SK-N-SH (cell line): ENCODE measurements around the gene SLC25A47. TPM values are rescaled to one million over a fixed set of nuclear protein-coding genes. Genes with fewer than 3 reads are reported as not detected.

Experiments used
- CTCF ChIA-PET: fragments of 300-600, 350-600 bp; formaldehyde crosslinking; extraction: SDS; loops from one replicate; lab custom pipeline; 2021; lab: Yijun Ruan, JAX
- POLR2A ChIA-PET: fragments of 350-600 bp; sonication (Branson Sonifier 250); formaldehyde crosslinking; extraction: SDS; loops from one replicate; lab custom pipeline; 2020; ENCODE audit warnings: antibody characterized with exemption, inconsistent platforms; lab: Yijun Ruan, JAX
- DNase-seq: peaks from one replicate; pipeline ENCODE4 v3.0.0; 2012
- H2AFZ ChIP-seq: fragments of 200-600 bp; sonication (generic); 2 replicates; pipeline ENCODE4 v1.8.1; 2016; ENCODE audit warnings: antibody characterized with exemption, mild to moderate bottlenecking, low read depth
- H3F3A ChIP-seq: fragments of 200-600 bp; sonication (generic); replicated peaks from 2 replicates; pipeline ENCODE3; 2016; ENCODE audit warnings: antibody characterized with exemption, mild to moderate bottlenecking; ENCODE audit not compliant: insufficient read depth
- H3K27ac ChIP-seq, 2 experiments: fragments of 200-500 bp in 1 of 2; fragments of 200-600 bp in 1 of 2; sonication (Bioruptor generic) in 1 of 2; sonication (generic), shearing (Covaris generic) in 1 of 2; 2 replicates each; pipeline versions ENCODE4 v1.5.1 to v1.6.1; 2014 to 2016; ENCODE audit warnings: low read depth in 2 of 2, inconsistent platforms in 1 of 2, low read length in 1 of 2, mild to moderate bottlenecking in 1 of 2, mixed read lengths in 1 of 2
- H3K27me3 ChIP-seq: fragments of 200-600 bp; sonication (generic), shearing (Covaris generic); 2 replicates; pipeline ENCODE4 v1.6.1; 2016; ENCODE audit warnings: mixed run types; ENCODE audit not compliant: insufficient read depth
- H3K36me3 ChIP-seq, 2 experiments: fragments of 200-500 bp in 1 of 2; fragments of 200-600 bp in 1 of 2; sonication (Bioruptor generic) in 1 of 2; sonication (generic) in 1 of 2; replicated peaks in 1 of 2; 2 replicates each; pipeline versions ENCODE3 to v1.5.1; 2014 to 2016; ENCODE audit warnings: low read length in 1 of 2, mild to moderate bottlenecking in 1 of 2; ENCODE audit not compliant: insufficient read depth in 2 of 2, control insufficient read depth in 1 of 2
- H3K4me1 ChIP-seq, 2 experiments: fragments of 200-500 bp in 1 of 2; fragments of 200-600 bp in 1 of 2; sonication (Bioruptor generic) in 1 of 2; sonication (generic), shearing (Covaris generic) in 1 of 2; 2 replicates each; pipeline versions ENCODE4 v1.5.1 to v1.6.1; 2014 to 2016; ENCODE audit warnings: low read depth in 1 of 2, low read length in 1 of 2, mixed run types in 1 of 2; ENCODE audit not compliant: insufficient read depth in 2 of 2, control insufficient read depth in 1 of 2
- H3K4me2 ChIP-seq: fragments of 200-600 bp; sonication (generic), shearing (Covaris generic); 2 replicates; pipeline ENCODE4 v1.6.1; 2017; ENCODE audit warnings: mixed run types
- H3K4me3 ChIP-seq, 2 experiments: fragments of 200-500 bp in 1 of 2; fragments of 200-600 bp in 1 of 2; sonication (Bioruptor generic) in 1 of 2; sonication (generic), shearing (Covaris generic) in 1 of 2; 2 replicates each; pipeline versions ENCODE4 v1.5.1 to v1.8.1; 2014 to 2016; ENCODE audit warnings: low read depth in 2 of 2, inconsistent platforms in 1 of 2, low read length in 1 of 2, mild to moderate bottlenecking in 1 of 2, mixed read lengths in 1 of 2, moderate library complexity in 1 of 2
- H3K79me2 ChIP-seq: fragments of 200-600 bp; sonication (generic); 2 replicates; pipeline ENCODE4 v1.8.1; 2017; ENCODE audit warnings: mild to moderate bottlenecking; ENCODE audit not compliant: insufficient read depth
- H3K9ac ChIP-seq: fragments of 200-600 bp; sonication (generic); 2 replicates; pipeline ENCODE4 v1.6.1; 2017; ENCODE audit warnings: mixed run types
- H3K9me2 ChIP-seq: fragments of 200-600 bp; sonication (generic); 2 replicates; pipeline ENCODE4 v1.6.1; 2017; ENCODE audit warnings: mixed run types
- H3K9me3 ChIP-seq: fragments of 200-600 bp; sonication (generic); 2 replicates; pipeline ENCODE4 v1.6.1; 2017; ENCODE audit warnings: mixed run types, mild to moderate bottlenecking, moderate library complexity
- H4K20me1 ChIP-seq: fragments of 200-600 bp; sonication (generic); 2 replicates; pipeline ENCODE4 v1.6.1; 2017; ENCODE audit warnings: mild to moderate bottlenecking, mixed run types; ENCODE audit not compliant: insufficient read depth
- CHD2 ChIP-seq: fragments of 150-350 bp; IDR thresholded peaks from 2 replicates; pipeline ENCODE4 v1.6.1; 2018; ENCODE audit warnings: low read length; ENCODE audit not compliant: partially characterized antibody
- CTCF ChIP-seq: fragments of 200-600 bp; sonication (generic); IDR thresholded peaks from 2 replicates; pipeline ENCODE4 v1.6.1; 2017; ENCODE audit warnings: antibody characterized with exemption, mild to moderate bottlenecking, moderate library complexity
- FOSL2 ChIP-seq: IDR thresholded peaks from 2 replicates; pipeline ENCODE4 v1.4.0; 2012; ENCODE audit warnings: low read depth, mild to moderate bottlenecking, moderate library complexity, borderline replicate concordance
- GATA2 ChIP-seq: sonication (generic); formaldehyde crosslinking; IDR thresholded peaks from 2 replicates; pipeline ENCODE4 v1.5.0; 2020; ENCODE audit warnings: mild to moderate bottlenecking, missing genetic modification reagents
- IRF3 ChIP-seq: fragments of 150-350 bp; IDR thresholded peaks from 2 replicates; pipeline ENCODE4 v1.6.1; 2016; ENCODE audit warnings: mild to moderate bottlenecking, low read depth, low read length
- JUND ChIP-seq: IDR thresholded peaks from 2 replicates; pipeline ENCODE4 v1.4.0; 2012
- MXI1 ChIP-seq: IDR thresholded peaks from 2 replicates; pipeline ENCODE4 v1.6.1; 2012; ENCODE audit warnings: mild to moderate bottlenecking, low read depth, low read length, improper control_type of control experiment
- NRF1 ChIP-seq: IDR thresholded peaks from 2 replicates; pipeline ENCODE4 v1.6.1; 2012; ENCODE audit warnings: low read depth, mild to moderate bottlenecking, low read length
- PBX3 ChIP-seq: IDR thresholded peaks from 2 replicates; pipeline ENCODE4; 2012
- RFX5 ChIP-seq: IDR thresholded peaks from 2 replicates; pipeline ENCODE4 v1.6.1; 2012; ENCODE audit warnings: mild to moderate bottlenecking, improper control_type of control experiment, low read length
- SMC3 ChIP-seq: IDR thresholded peaks from 2 replicates; pipeline ENCODE4 v1.6.1; 2012; ENCODE audit warnings: low read depth, low read length, improper control_type of control experiment
- TCF12 ChIP-seq: IDR thresholded peaks from 2 replicates; pipeline ENCODE4 v1.4.0; 2012
- YY1 ChIP-seq: IDR thresholded peaks from 2 replicates; pipeline ENCODE4 v1.4.0; 2012; ENCODE audit warnings: low read depth, mild to moderate bottlenecking
- ZBTB33 ChIP-seq: IDR thresholded peaks from 2 replicates; pipeline ENCODE4 v1.4.0; 2012; ENCODE audit warnings: low read depth, borderline replicate concordance
- WGBS: methylation state at CpG from one replicate; pipeline ENCODE4 v1.1.6; 2017; ENCODE audit warnings: low lambda C conversion rate; 5-methylcytosine and 5-hydroxymethylcytosine counted together
- polyA plus RNA-seq, 3 experiments: library from polyadenylated mRNA; depleted of rRNA; stranded (reverse); fragments of >200 nt; gene quantifications; 2 replicates each; pipeline ENCODE4 v1.2.3, GENCODE V29; 2012

The SLC25A47 gene
- polyA plus RNA-seq, 1 of the 3 experiments (the other 2 are of a cell fraction) = not detected

- peaks cover 4% of the 10 kb centered on the region for H3F3A ChIP-seq
- H3K27ac ChIP-seq = no peak overlapping the region
- H3K27me3 ChIP-seq = no peaks in the 10 kb centered on the region
- no peaks in the 10 kb centered on the region for H3K9me3 ChIP-seq
- peaks cover 0 to 12% of the 10 kb centered on the region in 2 experiments; a peak in 1 of 4 replicates for H3K4me1 ChIP-seq
- CTCF ChIA-PET = interaction anchor here (1.0 to 1.4 kb wide), 2 partner anchors 8 to 68 kb away, joined by 3 to 4 read pairs; no protein-coding TSS in a partner anchor
- H3K9ac ChIP-seq = no peak overlapping the region
- H3K79me2 ChIP-seq = peaks cover 28% of the 10 kb centered on the region
- H4K20me1 ChIP-seq = no peaks in the 10 kb centered on the region
- H3K9me2 ChIP-seq = no peaks in the 10 kb centered on the region
- 92% methylated on average over 4 of the region's 6 CpGs for WGBS
- POLR2A ChIA-PET = no interaction called here
- no peak overlapping the region for H2AFZ ChIP-seq
- TF ChIP-seq JUND (no peak), NRF1 (no peak), ZBTB33 (no peak), FOSL2 (no peak), CTCF (no peak), PBX3 (no peak), CHD2 (no peak), IRF3 (no peak), RFX5 (no peak), SMC3 (no peak), TCF12 (no peak), YY1 (no peak), GATA2 (CRISPR knock-in tag) (no peak), MXI1 (no peak)
- no peak overlapping the region for H3K4me2 ChIP-seq
- no peak for DNase-seq
- H3K36me3 ChIP-seq = peaks cover 19 to 22% of the 10 kb centered on the region in 2 experiments
- no peak overlapping the region for H3K4me3 ChIP-seq
Observed at GRCh38 chr14:100371773-100372172, 48.6 kb downstream of the SLC25A47 start.
